ENCODE results near the gene SMPD3. TPM values are rescaled to one million over a fixed set of nuclear protein-coding genes. Genes with fewer than 3 reads are reported as not detected.
A peak's percentile ranks its signal among the peaks of the same experiment; 100 is the strongest.

SMPD3 gene
- total RNA-seq, 2 donors from 2014 or later: 1.3 to 2.2 TPM

DNA sequence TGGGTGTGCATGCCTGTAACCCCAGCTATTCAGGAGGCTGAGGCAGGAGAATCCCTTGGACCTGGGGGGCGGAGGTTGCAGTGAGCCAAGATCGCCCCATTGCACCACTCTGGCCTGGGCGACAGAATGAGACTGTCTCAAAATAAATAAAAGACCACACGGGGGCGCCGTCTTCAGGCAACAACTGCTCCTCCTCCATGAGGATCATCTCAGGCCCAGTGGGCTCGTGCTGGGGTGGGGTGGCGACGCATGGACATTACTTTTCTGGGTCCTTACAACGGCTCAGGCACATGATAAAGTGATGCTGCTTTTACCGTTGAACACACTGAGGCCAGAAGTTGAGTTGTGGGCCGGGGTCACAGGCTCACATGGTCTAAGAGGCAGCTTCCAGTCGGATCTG is 81.3 kb downstream of the SMPD3 start:
- ATAC-seq: peak in 1 of 2 donors; percentile 20
- DNase-seq: no peak
- intact Hi-C loops (cut with DNase I): no loop called here

DNA sequence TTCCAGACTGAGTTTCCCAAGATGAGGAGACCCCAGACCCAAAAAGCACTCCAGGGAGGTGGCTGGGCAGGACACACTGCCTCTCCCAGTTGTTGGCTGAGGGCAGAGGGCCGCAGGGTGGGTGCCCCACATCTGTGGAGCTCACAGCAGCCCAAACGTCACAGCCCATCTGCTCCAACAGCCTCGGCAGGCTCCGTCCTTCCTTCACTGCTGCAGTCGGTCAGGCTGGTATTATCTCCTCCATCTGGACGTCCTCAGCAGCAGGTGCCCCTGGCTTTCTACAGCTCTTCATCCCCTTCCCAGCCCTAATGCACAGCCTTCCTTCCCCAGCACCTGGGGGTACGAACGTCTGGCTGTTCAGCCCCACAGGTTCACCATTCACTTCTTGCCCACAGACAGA is 82.2 kb downstream of the SMPD3 start:
- ATAC-seq (no peak), DNase-seq (no peak)
- intact Hi-C loops (cut with DNase I): no loop called here

DNA sequence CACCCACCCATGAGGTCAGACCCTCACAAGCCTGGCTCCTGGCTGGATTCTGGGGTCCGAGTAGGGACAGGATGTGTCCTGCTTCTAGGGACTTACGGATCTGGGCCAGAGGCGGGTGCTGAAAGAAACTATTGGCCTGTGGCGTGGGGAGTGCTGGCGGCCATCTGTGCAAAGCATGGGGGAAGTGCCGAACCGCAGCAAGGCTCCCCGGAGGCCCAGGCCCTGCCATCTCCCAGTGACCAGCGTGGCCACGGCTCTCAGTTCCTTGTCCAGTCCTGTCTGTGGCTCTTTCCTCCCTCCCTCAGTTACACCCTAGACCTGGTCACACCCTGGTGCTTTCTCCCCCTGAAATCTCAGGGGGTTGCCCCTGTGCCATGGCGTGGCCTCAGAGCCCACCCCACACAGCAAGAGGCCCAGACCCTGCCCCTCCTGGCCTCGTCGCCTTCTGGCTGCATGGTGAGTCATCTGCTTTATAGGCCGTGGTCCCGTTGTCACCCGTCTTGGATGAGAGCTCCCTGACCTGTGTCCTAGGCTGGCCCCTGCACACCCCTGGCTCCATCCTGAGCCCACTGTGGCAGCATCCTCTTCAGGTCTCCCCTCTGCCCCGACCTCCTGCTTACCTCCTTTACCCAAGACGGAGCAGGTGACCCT is 83.0 kb downstream of the SMPD3 start:
- ATAC-seq: peak in 1 of 2 donors; percentile 20

DNA sequence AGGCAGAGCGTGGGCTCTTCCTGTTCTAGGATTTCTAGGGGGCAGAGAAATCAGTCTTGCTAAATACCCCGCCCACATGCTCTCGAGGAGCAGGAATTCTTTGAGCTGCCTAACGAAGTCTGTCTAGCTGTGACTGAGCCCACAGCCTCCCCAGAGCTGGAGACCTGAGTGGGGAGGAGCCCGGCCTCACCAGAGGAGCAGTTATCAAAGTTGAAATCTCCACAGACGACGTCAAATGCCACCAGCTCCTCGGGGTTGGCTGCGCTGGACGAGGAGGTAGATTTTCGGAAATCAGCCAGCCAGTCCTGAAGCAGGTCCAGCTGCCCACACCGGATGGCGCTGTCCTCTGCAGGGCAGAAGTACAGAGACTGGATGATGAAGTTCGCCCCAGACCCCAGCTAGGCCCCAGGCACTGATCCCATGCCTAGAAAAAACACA is 83.7 kb downstream of the SMPD3 start:
- ATAC-seq (no peak), DNase-seq (no peak)
- intact Hi-C loops (cut with DNase I): no loop called here

More for the DNA sequence above, 83.0 kb downstream of the SMPD3 start:
- intact Hi-C loops (cut with DNase I): no loop called here
- DNase-seq: no peak

DNA sequence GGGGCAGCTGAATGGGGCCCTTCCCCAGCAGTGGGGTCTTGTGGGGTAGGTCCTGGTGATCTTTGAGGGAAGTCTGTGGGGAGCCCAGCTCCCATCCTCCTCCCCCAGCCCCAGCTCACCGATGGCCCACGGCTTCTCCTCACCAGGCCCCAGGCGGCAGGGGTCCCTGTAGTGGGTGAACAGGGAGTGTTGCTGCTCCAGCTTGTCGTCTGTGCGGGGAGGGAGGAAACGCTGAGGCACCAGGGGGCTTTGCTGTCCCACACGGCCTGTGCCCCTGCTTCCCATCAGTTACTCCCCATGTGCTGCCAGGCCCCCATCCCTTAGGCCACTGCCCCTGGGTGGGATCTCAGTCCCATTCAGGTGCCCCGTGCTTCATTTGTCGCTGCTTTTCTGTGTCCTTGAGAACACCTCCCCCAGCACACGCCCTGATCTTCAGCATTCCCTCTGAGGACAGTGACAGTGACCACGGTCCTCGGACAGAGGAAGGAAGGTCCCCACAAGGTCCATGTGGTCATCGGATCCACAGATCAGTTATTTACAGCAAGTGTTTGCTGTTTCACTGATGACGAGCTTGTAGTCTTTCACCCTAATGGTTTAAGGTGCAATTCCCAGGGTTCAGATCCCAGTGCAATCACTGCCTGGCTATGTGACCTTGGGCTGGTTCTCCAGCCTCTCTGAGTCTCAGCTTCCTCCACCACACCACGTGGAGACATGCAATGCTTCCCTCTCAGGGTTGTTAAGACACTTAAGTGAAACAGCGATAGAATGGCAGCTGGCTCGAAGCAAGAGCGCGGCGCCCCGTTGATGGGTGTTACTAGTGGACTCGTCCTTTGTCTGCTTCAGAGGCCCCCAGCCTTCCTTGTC is 84.4 kb downstream of the SMPD3 start:
- DNase-seq (no peak), ATAC-seq (no peak)
- intact Hi-C loops (cut with DNase I): no loop called here

DNA sequence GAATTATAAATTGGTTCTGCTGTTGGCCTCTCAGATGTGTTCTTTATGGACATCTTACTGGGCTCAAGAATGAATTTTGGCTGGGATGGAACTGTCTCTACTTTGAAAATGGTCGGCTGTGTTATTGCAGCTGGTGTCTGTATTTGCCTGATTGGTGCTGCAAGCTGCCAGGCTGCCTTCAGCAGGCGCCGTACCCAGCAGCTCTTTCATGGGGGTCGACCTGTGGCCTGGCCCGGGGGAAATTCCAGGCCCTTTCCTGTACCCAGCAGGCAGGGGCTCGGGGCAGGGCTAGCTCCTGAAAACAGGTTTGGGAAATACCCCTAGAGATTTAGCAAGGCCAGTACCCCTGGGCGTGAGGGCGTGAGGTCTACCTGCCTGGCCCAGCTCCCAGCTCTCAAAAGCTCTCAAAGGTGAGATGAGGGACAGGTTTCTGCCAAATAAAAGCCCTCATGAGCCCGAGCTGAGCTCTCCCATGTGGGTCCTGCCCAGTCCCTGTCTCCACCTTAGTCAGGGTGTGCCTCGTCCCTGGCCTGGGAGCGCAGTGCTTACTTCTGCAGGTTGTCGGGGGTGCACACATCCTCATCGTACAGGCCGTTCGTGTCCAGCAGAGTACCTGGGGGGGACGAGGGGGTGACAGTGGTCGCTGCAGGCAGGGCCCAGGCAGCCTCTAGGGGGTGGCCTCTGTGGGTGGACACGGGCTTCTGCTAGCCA is 85.2 kb downstream of the SMPD3 start:
- DNase-seq (no peak), ATAC-seq (no peak)
- intact Hi-C loops (cut with DNase I): no loop called here

DNA sequence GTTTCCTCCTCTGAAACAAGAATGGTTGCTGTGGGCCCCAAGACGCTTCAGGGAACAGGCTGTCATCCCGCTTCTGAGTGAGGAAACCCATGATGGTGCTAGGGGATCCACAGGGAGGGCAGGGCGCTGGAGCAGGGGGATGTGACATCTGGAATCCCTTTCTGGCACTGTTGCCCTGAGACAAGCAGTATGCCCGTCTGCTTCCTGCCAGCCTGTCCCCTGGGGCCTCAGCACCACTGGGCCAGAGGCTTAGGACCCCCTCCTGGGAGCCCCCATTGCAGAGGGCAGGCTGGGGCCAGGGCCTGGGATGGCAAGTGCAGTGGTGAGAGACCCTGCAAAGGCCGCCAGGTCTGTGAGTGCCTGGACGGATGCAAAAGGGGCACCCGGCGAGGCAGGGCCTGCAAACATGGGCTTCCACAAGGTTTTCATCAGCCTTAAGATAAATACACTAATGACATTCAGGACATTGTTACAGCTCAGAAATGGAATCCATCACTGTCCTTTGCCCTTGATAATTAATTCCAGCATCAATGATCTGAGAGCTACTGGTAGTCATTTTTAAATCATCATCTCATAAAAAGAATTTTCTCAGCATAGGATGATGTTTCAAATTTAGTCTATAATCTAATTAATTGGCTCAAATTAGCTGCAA is 85.9 kb downstream of the SMPD3 start:
- intact Hi-C loops (cut with DNase I): no loop called here

DNA sequence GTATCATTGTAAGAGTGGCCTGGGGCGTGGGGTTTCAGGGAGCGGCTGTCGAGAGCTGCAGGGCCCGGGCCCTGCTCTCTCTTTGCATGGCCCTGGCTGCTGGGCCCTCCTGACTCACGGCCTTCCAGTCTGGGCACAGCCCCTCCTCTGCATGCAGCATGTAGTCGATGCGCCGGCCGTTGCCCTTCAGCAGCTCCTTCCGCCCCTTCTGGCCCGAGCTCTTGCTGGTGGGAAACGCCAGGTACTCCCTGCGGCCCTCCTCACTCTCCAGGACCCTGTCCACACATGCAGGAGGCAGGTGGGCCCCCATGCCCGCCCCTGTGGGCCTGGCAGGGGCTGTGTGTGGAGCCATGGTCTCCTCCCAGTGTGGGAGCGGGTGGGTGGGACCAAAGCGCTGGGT is 86.8 kb downstream of the SMPD3 start:
- intact Hi-C loops (cut with DNase I): no loop called here
- ATAC-seq: no peak

More for the DNA sequence above, 85.9 kb downstream of the SMPD3 start:
- ATAC-seq (no peak), DNase-seq (no peak)

DNA sequence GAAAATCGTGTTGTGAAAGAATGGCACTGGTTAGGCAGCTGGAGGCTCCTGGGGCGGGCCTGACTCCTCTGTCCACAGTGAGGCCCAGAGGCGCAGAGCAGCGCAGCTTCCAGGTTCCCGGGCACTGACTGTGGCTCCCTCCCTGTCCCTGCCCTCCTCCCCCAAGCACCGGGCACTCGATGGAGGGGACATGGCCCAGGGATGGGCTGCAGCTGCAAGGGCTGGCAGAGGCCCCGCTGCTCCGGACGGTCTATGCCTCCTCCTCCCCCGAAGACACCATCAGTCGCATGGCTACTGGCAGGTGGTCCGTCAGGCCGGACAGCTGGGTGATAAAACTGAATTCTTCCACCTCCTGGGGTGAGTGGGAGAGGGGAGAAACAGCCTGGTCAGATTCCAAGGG is 87.4 kb downstream of the SMPD3 start:
- intact Hi-C loops (cut with DNase I): no loop called here
- DNase-seq (no peak), ATAC-seq (no peak)

More for the DNA sequence above, 86.8 kb downstream of the SMPD3 start:
- no peak for DNase-seq

DNA sequence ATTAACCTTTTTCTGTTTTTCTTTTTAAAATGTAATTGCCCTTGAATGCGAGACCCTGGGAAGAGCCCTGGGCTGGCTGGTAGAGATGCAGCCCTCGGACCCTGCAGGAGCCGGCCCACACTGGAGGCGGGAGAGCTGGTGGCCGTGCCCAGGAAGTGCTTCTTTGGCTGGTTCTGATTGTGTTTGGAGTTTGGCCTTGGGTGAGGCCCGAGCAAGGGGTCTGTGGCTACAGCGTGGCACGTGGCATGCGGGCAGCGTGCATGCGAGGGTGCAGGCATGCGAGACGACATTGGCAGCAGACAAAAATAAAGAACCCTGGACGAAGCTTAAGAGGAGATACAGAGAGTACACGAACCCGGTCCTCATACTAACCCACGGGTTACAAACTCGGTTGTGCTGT is 87.8 kb downstream of the SMPD3 start:
- intact Hi-C loops (cut with DNase I): no loop called here
- no peak for DNase-seq
- no peak for ATAC-seq

DNA sequence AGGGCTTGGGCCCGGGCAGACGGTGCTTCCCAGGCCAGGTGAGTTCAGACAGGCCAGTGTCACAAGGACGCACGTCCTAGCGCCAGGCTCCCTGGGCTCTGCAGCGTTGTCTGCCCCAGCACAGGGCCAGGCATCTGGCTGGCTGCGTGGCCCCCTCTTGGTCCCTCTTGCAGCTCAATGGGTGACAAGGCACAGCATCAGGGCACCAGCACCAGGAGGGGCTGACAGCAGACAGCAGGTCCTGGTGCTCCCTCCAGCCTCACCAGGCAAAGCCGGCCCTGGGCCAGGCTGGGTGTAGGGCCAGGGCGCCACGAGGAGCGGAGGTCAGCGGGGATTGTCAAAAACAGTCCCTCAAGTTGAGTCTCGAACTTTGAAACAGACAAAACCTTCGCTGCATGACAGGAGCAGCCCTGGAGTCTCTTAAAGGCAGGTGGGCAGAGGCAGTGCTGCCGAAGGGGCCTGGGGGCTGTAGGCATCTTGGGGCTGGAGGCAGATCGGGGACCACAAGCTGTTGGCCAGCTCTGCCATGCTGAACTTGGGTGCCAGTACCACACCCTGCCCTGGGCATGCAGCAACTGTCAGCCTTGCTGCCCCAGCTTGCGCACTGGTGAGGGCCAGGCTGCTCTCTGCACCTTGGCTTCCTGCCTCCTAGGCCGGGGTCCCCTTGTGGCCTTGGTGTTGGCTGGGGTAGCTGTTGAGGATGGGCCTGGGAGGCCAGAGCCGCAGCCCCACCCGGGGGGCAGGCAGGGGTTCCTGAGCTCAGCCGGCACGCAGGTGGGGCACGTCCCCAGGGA is 88.7 kb downstream of the SMPD3 start:
- DNase-seq (no peak), ATAC-seq (no peak)
- intact Hi-C loops (cut with DNase I): no loop called here

DNA sequence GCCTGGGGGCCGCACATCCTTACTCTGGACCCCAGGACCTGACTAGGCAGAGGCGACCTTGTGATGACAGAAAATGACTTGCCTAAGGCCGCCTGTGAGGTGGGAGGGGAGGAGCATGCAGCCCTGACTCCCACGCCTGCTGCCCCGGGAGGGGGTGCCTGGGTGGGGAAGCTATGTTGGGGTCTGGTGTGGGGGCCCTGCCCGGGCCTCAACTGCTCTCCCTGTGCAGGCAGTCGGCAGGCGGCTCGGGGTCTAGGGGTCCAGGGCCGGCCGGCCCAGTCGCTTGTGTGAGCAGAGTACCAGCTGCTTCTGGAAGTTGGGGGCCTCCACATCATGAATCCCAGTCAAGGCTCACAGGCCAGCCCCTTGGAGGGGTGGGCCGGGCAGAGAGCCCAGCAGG is 89.4 kb downstream of the SMPD3 start:
- no peak for ATAC-seq

DNA sequence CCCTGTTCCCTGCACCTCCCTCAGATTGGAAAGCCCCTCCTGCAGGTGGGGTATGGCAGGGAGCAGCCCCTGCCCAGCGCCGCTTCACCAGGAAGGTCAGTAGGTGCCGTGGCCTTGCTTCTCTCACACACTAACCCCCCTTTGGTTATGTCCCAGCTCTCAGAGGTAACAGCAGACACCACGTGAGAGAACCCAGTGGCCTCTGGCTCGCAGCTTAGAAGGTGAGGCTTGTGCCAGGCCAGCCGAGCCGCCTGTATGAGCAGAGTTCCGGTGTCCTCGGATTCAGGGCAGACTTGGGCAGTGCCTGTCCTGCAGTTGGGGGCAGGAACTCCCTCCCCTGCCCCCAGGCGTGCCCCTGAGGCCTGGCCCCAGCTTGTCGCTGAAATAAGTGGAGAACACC is 90.4 kb downstream of the SMPD3 start:
- DNase-seq: no peak
- no peak for ATAC-seq
- intact Hi-C loops (cut with DNase I): no loop called here

More for the DNA sequence above, 89.4 kb downstream of the SMPD3 start:
- intact Hi-C loops (cut with DNase I): no loop called here
- no peak for DNase-seq

DNA sequence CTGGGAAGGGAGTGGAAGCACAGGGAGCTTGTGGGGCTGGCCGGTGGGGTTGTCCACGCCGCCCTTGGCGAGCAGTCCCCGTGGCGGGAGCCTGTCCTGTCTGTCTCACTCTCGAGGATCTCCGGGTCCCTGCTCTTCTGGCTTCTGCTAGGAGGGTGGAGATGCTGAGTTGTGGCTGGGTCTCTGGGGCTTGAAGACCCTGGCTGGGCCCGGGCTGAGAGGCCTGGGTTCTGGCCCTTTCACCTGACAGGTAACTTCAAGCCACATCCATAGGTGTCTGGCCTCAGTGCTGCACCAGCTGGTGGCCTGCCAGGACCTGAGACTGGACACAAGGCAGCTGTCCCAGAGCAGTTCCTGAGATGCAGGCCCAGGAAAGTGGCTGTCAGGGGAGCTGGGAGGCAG is 90.8 kb downstream of the SMPD3 start:
- ATAC-seq (no peak), DNase-seq (no peak)
- intact Hi-C loops (cut with DNase I): no loop called here

DNA sequence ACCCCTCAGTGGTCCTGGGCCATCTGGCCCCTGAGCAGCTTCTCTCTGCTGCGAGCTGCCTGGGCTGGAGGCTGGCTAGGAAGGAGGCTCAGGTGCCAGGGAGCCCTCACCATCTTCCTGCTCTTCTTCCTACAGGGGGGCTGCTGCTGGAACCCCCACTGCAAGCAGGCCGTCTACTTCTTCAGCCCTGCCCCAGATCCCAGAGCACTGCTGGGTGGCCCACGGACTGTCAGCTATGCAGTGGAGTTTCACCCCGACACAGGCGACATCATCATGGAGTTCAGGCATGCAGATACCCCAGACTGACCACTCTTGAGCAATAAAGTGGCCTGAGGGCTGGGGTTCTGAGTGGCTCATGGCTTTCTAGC is 91.4 kb downstream of the SMPD3 start:
- ATAC-seq (no peak), DNase-seq (no peak)
- intact Hi-C loops (cut with DNase I): no loop called here

DNA sequence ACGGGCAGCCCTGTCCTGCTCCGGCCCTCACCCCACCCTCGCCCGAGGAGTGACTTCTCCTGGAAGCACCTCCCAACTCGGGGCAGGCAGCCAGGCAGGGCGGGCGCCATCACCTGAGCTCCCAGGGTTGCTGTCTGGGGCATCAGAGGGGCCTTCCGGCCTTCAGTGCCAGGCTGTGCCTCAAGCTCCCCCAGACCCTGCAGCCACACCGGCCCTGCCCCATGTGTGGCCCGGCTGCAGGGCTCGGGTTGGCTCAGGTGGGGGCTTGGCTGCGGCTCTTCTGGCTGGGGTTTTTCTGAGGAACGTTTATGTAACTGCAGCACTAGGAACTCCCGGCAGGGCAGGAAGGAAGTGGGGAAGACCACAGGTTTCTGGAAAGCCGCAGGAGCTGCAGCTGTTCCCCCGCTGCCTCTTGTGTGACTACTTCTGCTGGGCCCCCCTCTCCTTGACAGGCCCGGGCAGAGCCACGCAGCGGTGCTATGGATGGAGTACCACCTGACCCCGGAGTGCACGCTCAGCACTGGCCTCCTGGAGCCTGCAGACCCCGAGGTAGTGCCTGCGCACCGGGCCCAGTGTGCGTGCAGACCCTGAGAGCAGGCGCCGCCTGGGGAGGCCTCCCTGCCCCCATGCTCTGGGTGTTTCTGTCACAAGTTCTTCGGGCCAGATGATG is 91.9 kb downstream of the SMPD3 start:
- peak; percentile 18 to 38 for ATAC-seq
- intact Hi-C loops (cut with DNase I): no loop called here
- DNase-seq: no peak

DNA sequence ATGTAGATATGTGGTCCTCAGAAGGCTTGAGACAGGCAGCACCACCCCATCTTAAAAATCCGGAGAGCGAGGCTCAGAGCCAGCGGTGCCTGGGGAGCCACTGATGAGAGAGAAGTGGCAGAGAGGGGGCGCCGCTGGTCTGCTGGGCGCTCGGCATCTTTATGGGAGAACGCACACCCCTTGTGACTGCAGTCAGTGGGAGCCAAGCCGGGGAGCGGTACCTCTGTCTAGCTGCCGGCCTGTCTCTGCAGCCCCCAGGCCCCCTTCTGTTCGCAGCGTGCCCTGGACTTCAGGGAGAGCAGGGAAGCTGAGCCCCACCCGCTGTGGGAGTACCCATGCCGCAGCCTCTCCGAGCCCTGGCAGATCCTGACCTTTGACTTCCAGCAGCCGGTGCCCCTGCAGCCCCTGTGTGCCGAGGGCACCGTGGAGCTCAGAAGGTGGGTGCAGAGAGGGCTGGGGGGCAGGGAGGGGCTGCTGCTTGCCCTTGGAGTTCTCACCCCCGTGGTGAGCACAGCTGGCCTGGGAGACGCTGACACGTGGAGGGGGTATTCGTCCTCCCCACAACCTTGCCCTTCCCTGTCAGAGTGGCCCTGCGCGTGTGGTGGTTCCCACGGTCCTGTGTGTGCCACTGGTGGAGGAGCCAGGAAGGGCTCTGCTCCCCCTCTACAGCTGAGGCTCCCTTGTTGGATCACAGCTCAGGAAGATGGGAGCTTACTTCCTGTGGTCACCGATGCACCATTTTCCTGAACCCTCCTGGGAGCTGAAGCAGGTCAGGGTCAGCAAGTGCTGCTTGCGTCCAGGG is 92.7 kb downstream of the SMPD3 start:
- no peak for DNase-seq
- intact Hi-C loops (cut with DNase I): no loop called here
- ATAC-seq: no peak

DNA sequence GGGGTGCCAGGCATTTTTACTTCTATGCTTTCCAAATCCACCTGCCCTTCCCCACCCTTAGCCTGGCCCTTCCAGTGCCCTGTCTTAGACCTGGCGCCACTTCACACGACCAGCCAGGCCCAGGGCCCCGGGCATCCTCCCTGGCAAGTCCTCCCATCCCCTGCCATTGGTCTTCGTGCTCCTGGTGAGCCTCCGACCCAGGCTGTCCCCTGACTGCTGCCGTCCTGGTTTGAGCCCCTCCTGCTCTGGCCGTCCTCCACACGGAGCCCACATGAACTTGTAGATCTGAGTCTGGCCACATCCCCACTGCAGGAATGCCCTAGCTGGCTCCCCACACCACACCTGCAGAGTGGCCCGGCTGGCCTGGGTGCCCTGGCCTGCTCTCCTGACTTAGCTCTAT is 93.5 kb downstream of the SMPD3 start:
- intact Hi-C loops (cut with DNase I): no loop called here
- no peak for DNase-seq
- no peak for ATAC-seq

Data from left cardiac atrium (tissue), 4 donors.